H9 (cell line): ENCODE data around the gene IL17RE. TPM values are rescaled to one million over a fixed set of nuclear protein-coding genes. Genes with fewer than 3 reads are reported as not detected.

Experiments used
- DNase-seq: peaks from one replicate; pipeline ENCODE4 v3.0.0-alpha.2; 2017
- H2AFZ ChIP-seq: one replicate; pipeline ENCODE4 v1.6.1; 2013; ENCODE audit warnings: mild to moderate bottlenecking, low read length, control low read depth, moderate library complexity
- H2AK5ac ChIP-seq: 2 replicates; pipeline ENCODE4 v1.6.1; 2013; ENCODE audit warnings: low read length, control low read depth, mixed read lengths; ENCODE audit not compliant: insufficient read length
- H2BK120ac ChIP-seq: one replicate; pipeline ENCODE4 v1.6.1; 2013; ENCODE audit warnings: low read depth, mild to moderate bottlenecking, low read length, control low read depth, inconsistent platforms; ENCODE audit not compliant: poor library complexity, severe bottlenecking
- H2BK12ac ChIP-seq: 2 replicates; pipeline ENCODE4 v1.6.1; 2013; ENCODE audit warnings: low read length, control low read depth, mixed read lengths, low read depth; ENCODE audit not compliant: insufficient read length
- H2BK15ac ChIP-seq: 2 replicates; pipeline ENCODE4 v1.6.1; 2013; ENCODE audit warnings: low read depth, low read length, control low read depth
- H2BK20ac ChIP-seq: one replicate; pipeline ENCODE4 v1.6.1; 2013; ENCODE audit warnings: low read depth, mild to moderate bottlenecking, low read length, control low read depth, inconsistent platforms; ENCODE audit not compliant: poor library complexity, severe bottlenecking
- H2BK5ac ChIP-seq: 2 replicates; pipeline ENCODE4 v1.6.1; 2013; ENCODE audit warnings: low read length, control low read depth, mixed read lengths; ENCODE audit not compliant: insufficient read length
- H3K14ac ChIP-seq: 2 replicates; pipeline ENCODE4 v1.6.1; 2013; ENCODE audit warnings: low read length, control low read depth; ENCODE audit not compliant: insufficient read depth
- H3K18ac ChIP-seq: 2 replicates; pipeline ENCODE4 v1.6.1; 2013; ENCODE audit warnings: low read depth, mild to moderate bottlenecking, mixed read lengths, low read length, control low read depth; ENCODE audit not compliant: insufficient read length
- H3K23ac ChIP-seq: 2 replicates; pipeline ENCODE4 v1.6.1; 2013; ENCODE audit warnings: low read length, control low read depth, mixed read lengths, low read depth; ENCODE audit not compliant: insufficient read length
- H3K23me2 ChIP-seq: 2 replicates; pipeline ENCODE4 v1.6.1; 2013; ENCODE audit warnings: low read depth, mild to moderate bottlenecking, mixed read lengths, low read length, control low read depth; ENCODE audit not compliant: insufficient read length, poor library complexity, severe bottlenecking
- H3K27ac ChIP-seq: 2 replicates; pipeline ENCODE4 v1.5.1; 2013; ENCODE audit warnings: low read length, control low read depth, mixed read lengths, low read depth; ENCODE audit not compliant: insufficient read length
- H3K27me3 ChIP-seq: 2 replicates; pipeline ENCODE4 v1.6.1; 2013; ENCODE audit warnings: low read length, control low read depth, inconsistent platforms; ENCODE audit not compliant: insufficient read depth
- H3K4ac ChIP-seq: 2 replicates; pipeline ENCODE4 v1.6.1; 2013; ENCODE audit warnings: low read depth, mild to moderate bottlenecking, control low read depth, inconsistent platforms, low read length, moderate library complexity
- H3K4me1 ChIP-seq: 2 replicates; pipeline ENCODE4 v1.6.1; 2013; ENCODE audit warnings: low read length, control low read depth, inconsistent platforms; ENCODE audit not compliant: insufficient read depth
- H3K4me2 ChIP-seq: 2 replicates; pipeline ENCODE4 v1.6.1; 2013; ENCODE audit warnings: low read length, control low read depth, mixed read lengths; ENCODE audit not compliant: insufficient read length, insufficient read depth
- H3K56ac ChIP-seq: 2 replicates; pipeline ENCODE4 v1.6.1; 2013; ENCODE audit warnings: low read depth, mild to moderate bottlenecking, mixed read lengths, low read length, control low read depth; ENCODE audit not compliant: insufficient read length
- H3K79me1 ChIP-seq: 2 replicates; pipeline ENCODE4 v1.6.1; 2013; ENCODE audit warnings: low read depth, mild to moderate bottlenecking, moderate library complexity, low read length, control low read depth, inconsistent platforms; ENCODE audit not compliant: insufficient read depth, poor library complexity, severe bottlenecking
- H3K79me2 ChIP-seq: 2 replicates; pipeline ENCODE4 v1.6.1; 2013; ENCODE audit warnings: low read length, control low read depth, inconsistent platforms; ENCODE audit not compliant: insufficient read depth
- H3K9ac ChIP-seq: 2 replicates; pipeline ENCODE4 v1.6.1; 2013; ENCODE audit warnings: low read length, control low read depth, mixed read lengths; ENCODE audit not compliant: insufficient read length; ENCODE audit errors: extremely low read depth
- H3K9me3 ChIP-seq: one replicate; pipeline ENCODE4 v1.6.1; 2013; ENCODE audit warnings: low read depth, low read length, inconsistent platforms; ENCODE audit not compliant: control insufficient read depth
- H3T11ph ChIP-seq: one replicate; pipeline ENCODE4 v1.6.1; 2013; ENCODE audit warnings: mild to moderate bottlenecking, low read length, control low read depth, inconsistent platforms
- H4K20me1 ChIP-seq: one replicate; pipeline ENCODE4 v1.6.1; 2013; ENCODE audit not compliant: control insufficient read depth, insufficient read length, insufficient read depth
- H4K5ac ChIP-seq: 2 replicates; pipeline ENCODE4 v1.6.1; 2013; ENCODE audit warnings: low read depth, mild to moderate bottlenecking, mixed read lengths, low read length, control low read depth; ENCODE audit not compliant: insufficient read length
- H4K8ac ChIP-seq: replicated peaks from 2 replicates; pipeline ENCODE4 v1.6.1; 2013; ENCODE audit warnings: low read length, control low read depth, mixed read lengths, low read depth; ENCODE audit not compliant: insufficient read length
- H4K91ac ChIP-seq: 2 replicates; pipeline ENCODE4 v1.6.1; 2013; ENCODE audit warnings: low read depth, mild to moderate bottlenecking, moderate library complexity, mixed read lengths, low read length, control low read depth; ENCODE audit not compliant: insufficient read length
- H3K27ac Mint-ChIP-seq, 3 experiments: 2 replicates in 2 of 3; 3 replicates in 1 of 3; pipeline ENCODE4 v1.8.0; 2020 to 2021; ENCODE audit warnings: mixed read lengths in 3 of 3, mild to moderate bottlenecking in 1 of 3, moderate library complexity in 1 of 3
- H3K27me3 Mint-ChIP-seq: 2 replicates; pipeline ENCODE4 v1.8.0; 2021; ENCODE audit warnings: low read depth, mild to moderate bottlenecking, moderate library complexity, mixed read lengths
- H3K36me3 Mint-ChIP-seq, 3 experiments: 2 replicates in 2 of 3; 3 replicates in 1 of 3; pipeline ENCODE4 v1.8.0; 2020 to 2021; ENCODE audit warnings: low read depth in 3 of 3, mixed read lengths in 3 of 3; ENCODE audit not compliant: insufficient read depth in 1 of 3
- H3K4me1 Mint-ChIP-seq, 2 experiments: 2 replicates each; pipeline ENCODE4 v1.8.0; 2020; ENCODE audit warnings: mixed read lengths in 2 of 2
- H3K4me3 Mint-ChIP-seq, 2 experiments: 2 replicates in 1 of 2; 3 replicates in 1 of 2; pipeline ENCODE4 v1.8.0; 2020 to 2021; ENCODE audit warnings: mild to moderate bottlenecking in 2 of 2, mixed read lengths in 2 of 2, moderate library complexity in 1 of 2
- H3K9me3 Mint-ChIP-seq, 2 experiments: 2 replicates in 1 of 2; 3 replicates in 1 of 2; pipeline ENCODE4 v1.8.0; 2020; ENCODE audit warnings: mild to moderate bottlenecking in 2 of 2, mixed read lengths in 2 of 2, moderate library complexity in 1 of 2
- WGBS: extraction: QIAGEN DNeasy Blood & Tissue Kit; methylation state at CpG from one replicate; pipeline ENCODE4 v1.1.7; 2013; ENCODE audit warnings: missing lambda C conversion rate, low lambda C conversion rate, mixed read lengths; ENCODE audit not compliant: insufficient read length; ENCODE audit errors: extremely low coverage; 5-methylcytosine and 5-hydroxymethylcytosine counted together
- total RNA-seq: library from RNA; stranded (reverse); gene quantifications from 2 replicates; pipeline ENCODE4 v1.2.1, GENCODE V29; 2021
- TF ChIP-seq, protein P1 (sequence below): fragments of 200-600 bp; sonication (generic); conservative IDR thresholded peaks from 3 replicates; pipeline ENCODE4 v1.8.0; 2021; ENCODE audit warnings: antibody characterized with exemption, mild to moderate bottlenecking

IL17RE gene
- total RNA-seq, 1 experiment from 2014 or later = 2.1 TPM

DNA sequence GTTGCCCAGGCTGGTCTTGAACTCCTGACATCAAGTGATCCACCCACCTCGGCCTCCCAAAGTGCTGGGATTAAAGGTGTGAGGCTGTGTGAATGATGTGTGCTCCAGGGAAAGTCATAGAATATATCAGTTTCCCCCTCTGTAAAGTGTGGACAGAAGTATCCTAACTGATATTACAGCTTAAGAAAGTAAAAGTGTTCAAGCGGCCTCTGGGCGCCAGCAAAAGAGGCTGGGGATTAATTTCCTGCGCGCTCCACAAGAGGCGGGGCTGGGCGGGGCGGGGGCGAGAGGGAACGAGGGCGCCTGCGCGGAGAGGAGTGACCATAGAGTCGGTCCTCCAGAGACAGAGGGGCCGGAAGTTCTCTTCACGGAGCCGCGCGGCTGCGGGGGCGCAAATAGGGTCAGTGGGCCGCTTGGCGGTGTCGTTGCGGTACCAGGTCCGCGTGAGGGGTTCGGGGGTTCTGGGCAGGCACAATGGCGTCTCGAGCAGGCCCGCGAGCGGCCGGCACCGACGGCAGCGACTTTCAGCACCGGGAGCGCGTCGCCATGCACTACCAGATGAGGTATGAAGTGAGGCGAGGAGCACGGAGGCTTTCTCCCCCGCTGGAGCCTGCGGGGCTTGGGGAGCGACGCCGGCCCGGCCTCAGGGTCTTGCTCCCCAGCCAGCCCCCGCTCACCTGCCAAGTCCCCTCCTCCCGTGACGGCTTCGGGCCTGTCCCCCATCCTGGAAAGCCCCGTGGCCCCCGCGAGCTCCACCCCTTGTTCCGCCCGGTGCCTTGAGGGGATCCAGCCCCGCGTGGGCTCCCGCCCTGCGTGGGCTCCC, 12.2 kb upstream of the IL17RE start, which contains the start of gene JAGN1:
Gene JAGN1 (plus strand): TSS at position 362 of the 823 bp plus-strand sequence. CDS start 113 bp downstream, at position 475.
- H3K23ac ChIP-seq = no peak within 1 kb of the TSS
- no peak within 1 kb of the TSS for H4K8ac ChIP-seq
- no peaks in the 10 kb centered on the region for H3K4me1 ChIP-seq
- H3K23me2 ChIP-seq = no peaks in the 10 kb centered on the region
- no peak within 1 kb of the TSS for H3K27ac ChIP-seq
- H2BK5ac ChIP-seq = no peak within 1 kb of the TSS
- DNase-seq = peak; percentile 91
- no peak within 1 kb of the TSS for H2BK12ac ChIP-seq
- no peak within 1 kb of the TSS for H2BK120ac ChIP-seq
- H3T11ph ChIP-seq = no peak within 1 kb of the TSS
- no peak within 1 kb of the TSS for H2BK20ac ChIP-seq
- Mint-ChIP-seq H3K27me3 (no peaks in the 10 kb centered on the region; the same call in 1 of the 2 replicates), H3K27ac (peak within 1 kb of the TSS; percentile 84 to 100 (median 98); a peak in 6 of 7 replicates), H3K9me3 (no peaks in the 10 kb centered on the region), H3K36me3 (peaks cover 15 to 30% (median 29%) of the 10 kb centered on the region in 3 experiments), H3K4me1 (peaks cover 1 to 10% of the 10 kb centered on the region in 2 experiments; a peak in 2 of 4 replicates), H3K4me3 (peak within 1 kb of the TSS; percentile 97 to 98)
- no peak within 1 kb of the TSS for H4K5ac ChIP-seq
- H3K9ac ChIP-seq = peak within 1 kb of the TSS; percentile 85
- TF ChIP-seq, protein P1, sequence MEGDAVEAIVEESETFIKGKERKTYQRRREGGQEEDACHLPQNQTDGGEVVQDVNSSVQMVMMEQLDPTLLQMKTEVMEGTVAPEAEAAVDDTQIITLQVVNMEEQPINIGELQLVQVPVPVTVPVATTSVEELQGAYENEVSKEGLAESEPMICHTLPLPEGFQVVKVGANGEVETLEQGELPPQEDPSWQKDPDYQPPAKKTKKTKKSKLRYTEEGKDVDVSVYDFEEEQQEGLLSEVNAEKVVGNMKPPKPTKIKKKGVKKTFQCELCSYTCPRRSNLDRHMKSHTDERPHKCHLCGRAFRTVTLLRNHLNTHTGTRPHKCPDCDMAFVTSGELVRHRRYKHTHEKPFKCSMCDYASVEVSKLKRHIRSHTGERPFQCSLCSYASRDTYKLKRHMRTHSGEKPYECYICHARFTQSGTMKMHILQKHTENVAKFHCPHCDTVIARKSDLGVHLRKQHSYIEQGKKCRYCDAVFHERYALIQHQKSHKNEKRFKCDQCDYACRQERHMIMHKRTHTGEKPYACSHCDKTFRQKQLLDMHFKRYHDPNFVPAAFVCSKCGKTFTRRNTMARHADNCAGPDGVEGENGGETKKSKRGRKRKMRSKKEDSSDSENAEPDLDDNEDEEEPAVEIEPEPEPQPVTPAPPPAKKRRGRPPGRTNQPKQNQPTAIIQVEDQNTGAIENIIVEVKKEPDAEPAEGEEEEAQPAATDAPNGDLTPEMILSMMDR = no peak
- no peak within 1 kb of the TSS for H3K56ac ChIP-seq
- H4K20me1 ChIP-seq = no peaks in the 10 kb centered on the region
- H3K14ac ChIP-seq = peak within 1 kb of the TSS; percentile 88
- peak within 1 kb of the TSS; percentile 83 for H3K4me2 ChIP-seq
- no peak within 1 kb of the TSS for H2BK15ac ChIP-seq
- H2AFZ ChIP-seq = peak within 1 kb of the TSS; percentile 83
- no peaks in the 10 kb centered on the region; the same call in 1 of the 2 replicates for H3K27me3 ChIP-seq
- peaks cover 6% of the 10 kb centered on the region; the same call in 1 of the 2 replicates for H3K79me2 ChIP-seq
- H3K4ac ChIP-seq = no peak within 1 kb of the TSS
- H2AK5ac ChIP-seq = no peak within 1 kb of the TSS
- H3K18ac ChIP-seq = peak within 1 kb of the TSS; percentile 59
- no peaks in the 10 kb centered on the region for H3K9me3 ChIP-seq
- no CpG with 5 or more reads among the region's 62 CpGs for WGBS
- peaks cover 6% of the 10 kb centered on the region for H3K79me1 ChIP-seq
- H4K91ac ChIP-seq = no peak within 1 kb of the TSS
